Upper lobe of left lung (tissue), 6 donors: Measurements from ENCODE around the gene UTF1. TPM values are rescaled to one million over a fixed set of nuclear protein-coding genes. Genes with fewer than 3 reads are reported as not detected.

Experiments used
- ATAC-seq, 2 donors: fragments of 200-7000 bp; cut with Tn5 transposase; one replicate each; pipeline ENCODE4 v1.9.1; 2022; ENCODE audit warnings: mild to moderate bottlenecking in 2 of 2, moderate library complexity in 2 of 2; ENCODE audit not compliant: low FRiP score in 2 of 2
- DNase-seq, 2 donors: peaks; one replicate each; pipeline ENCODE4 v3.0.0-alpha.2; 2019 to 2020
- H3K27ac ChIP-seq, 4 donors: fragments of 200-600 bp; sonication (generic); one replicate each; pipeline ENCODE4 v1.5.1; 2016 to 2019
- H3K27me3 ChIP-seq, 4 donors: fragments of 200-600 bp; sonication (generic); one replicate each; pipeline ENCODE4 v1.5.1; 2017 to 2019
- H3K36me3 ChIP-seq, 4 donors: fragments of 200-600 bp; sonication (generic); one replicate each; pipeline ENCODE4 v1.5.1; 2016 to 2019
- H3K4me1 ChIP-seq, 4 donors: fragments of 200-600 bp; sonication (generic); one replicate each; pipeline ENCODE4 v1.5.1; 2018 to 2019
- H3K4me3 ChIP-seq, 4 donors: fragments of 200-600 bp; sonication (generic); one replicate each; pipeline ENCODE4 v1.5.1; 2017 to 2019; ENCODE audit warnings: mild to moderate bottlenecking in 2 of 4, moderate library complexity in 1 of 4
- H3K9me3 ChIP-seq, 4 donors: fragments of 200-600 bp; sonication (generic); one replicate each; pipeline ENCODE4 v1.5.1; 2018 to 2019
- EP300 ChIP-seq, 4 donors: sonication (generic); formaldehyde crosslinking; IDR thresholded peaks; one replicate each; pipeline ENCODE4 v1.5.1; 2017; ENCODE audit warnings: antibody characterized with exemption in 4 of 4, control low read depth in 2 of 4
- POLR2A ChIP-seq, 4 donors: fragments of 450-650 bp; IDR thresholded peaks; one replicate each; pipeline ENCODE4 v1.5.1; 2016 to 2017; ENCODE audit warnings: antibody characterized with exemption in 4 of 4, mild to moderate bottlenecking in 2 of 4
- POLR2AphosphoS5 ChIP-seq, 2 donors: sonication (generic); formaldehyde crosslinking; IDR thresholded peaks; one replicate each; pipeline ENCODE4 v1.5.1; 2017; ENCODE audit warnings: antibody characterized with exemption in 2 of 2
- WGBS, 2 donors: methylation state at CpG; one replicate each; pipeline ENCODE4 v1.1.5; 2017 to 2018; 5-methylcytosine and 5-hydroxymethylcytosine counted together
- total RNA-seq, 6 donors: library from RNA; depleted of rRNA in 4 of 6; stranded (reverse); fragments of >200 nt in 4 of 6; gene quantifications; one replicate each; pipeline versions ENCODE4 v1.1.0 to v1.2.1, GENCODE V29; 2016 to 2021
- TF ChIP-seq, protein P1 (sequence below), 6 experiments: fragments of 450-650 bp in 4 of 6; fragments of 200-600 bp in 2 of 6; sonication (generic) in 2 of 6; IDR thresholded peaks; one replicate each; pipeline ENCODE4 v1.5.1; 2016 to 2019; ENCODE audit warnings: antibody characterized with exemption in 6 of 6
- donor health status: DM: no; HTN: no; CAD: no; lungs with moderate emphysema.
- donor health status: DM: no; HTN: yes; CAD: no; lungs with severe emphysema.

The UTF1 gene
- total RNA-seq, 6 donors from 2014 or later, result 0.26 to 0.37 TPM; not detected in 4

DNA sequence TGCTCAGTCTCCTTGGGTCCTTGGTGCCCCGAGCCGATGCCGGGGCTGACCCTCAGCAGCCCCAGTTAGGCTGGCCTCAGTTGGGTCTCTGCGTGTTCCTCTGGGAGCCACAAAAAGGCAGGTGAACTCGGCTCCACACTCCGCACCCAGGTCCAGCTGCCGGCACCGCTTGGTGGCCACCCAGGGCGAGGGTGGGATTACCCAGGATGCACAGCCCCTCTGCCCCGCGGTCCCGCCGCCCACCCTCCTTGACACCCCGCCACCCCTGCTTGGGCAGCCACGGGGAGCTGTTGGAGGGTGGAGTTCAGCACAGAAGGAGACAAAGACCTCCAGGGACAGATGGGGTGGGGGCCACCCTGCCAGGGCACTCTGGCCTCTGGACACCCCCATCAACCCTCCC is 25.3 kb downstream of the UTF1 start:
- ATAC-seq, result no peak
- 97% methylated on average over 15 of the region's 15 CpGs; no CpG with 5 or more reads in 1 of the 2 donors for WGBS, 2 donors
- DNase-seq, result peak in 1 of 2 donors; percentile 81
- H3K27me3 ChIP-seq, result no peaks in the 10 kb centered on the region
- no peaks in the 10 kb centered on the region for H3K36me3 ChIP-seq
- TF ChIP-seq POLR2AphosphoS5 (IDR thresholded peaks at IDR 0.05), result no peak
- TF ChIP-seq, protein P1, sequence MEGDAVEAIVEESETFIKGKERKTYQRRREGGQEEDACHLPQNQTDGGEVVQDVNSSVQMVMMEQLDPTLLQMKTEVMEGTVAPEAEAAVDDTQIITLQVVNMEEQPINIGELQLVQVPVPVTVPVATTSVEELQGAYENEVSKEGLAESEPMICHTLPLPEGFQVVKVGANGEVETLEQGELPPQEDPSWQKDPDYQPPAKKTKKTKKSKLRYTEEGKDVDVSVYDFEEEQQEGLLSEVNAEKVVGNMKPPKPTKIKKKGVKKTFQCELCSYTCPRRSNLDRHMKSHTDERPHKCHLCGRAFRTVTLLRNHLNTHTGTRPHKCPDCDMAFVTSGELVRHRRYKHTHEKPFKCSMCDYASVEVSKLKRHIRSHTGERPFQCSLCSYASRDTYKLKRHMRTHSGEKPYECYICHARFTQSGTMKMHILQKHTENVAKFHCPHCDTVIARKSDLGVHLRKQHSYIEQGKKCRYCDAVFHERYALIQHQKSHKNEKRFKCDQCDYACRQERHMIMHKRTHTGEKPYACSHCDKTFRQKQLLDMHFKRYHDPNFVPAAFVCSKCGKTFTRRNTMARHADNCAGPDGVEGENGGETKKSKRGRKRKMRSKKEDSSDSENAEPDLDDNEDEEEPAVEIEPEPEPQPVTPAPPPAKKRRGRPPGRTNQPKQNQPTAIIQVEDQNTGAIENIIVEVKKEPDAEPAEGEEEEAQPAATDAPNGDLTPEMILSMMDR (IDR thresholded peaks at IDR 0.05), result no peak
- no peak overlapping the region for H3K4me3 ChIP-seq
- H3K4me1 ChIP-seq, result peaks cover 32 to 34% (median 34%) of the 10 kb centered on the region in 4 donors
- no peak overlapping the region for H3K27ac ChIP-seq
- no peaks in the 10 kb centered on the region for H3K9me3 ChIP-seq

DNA sequence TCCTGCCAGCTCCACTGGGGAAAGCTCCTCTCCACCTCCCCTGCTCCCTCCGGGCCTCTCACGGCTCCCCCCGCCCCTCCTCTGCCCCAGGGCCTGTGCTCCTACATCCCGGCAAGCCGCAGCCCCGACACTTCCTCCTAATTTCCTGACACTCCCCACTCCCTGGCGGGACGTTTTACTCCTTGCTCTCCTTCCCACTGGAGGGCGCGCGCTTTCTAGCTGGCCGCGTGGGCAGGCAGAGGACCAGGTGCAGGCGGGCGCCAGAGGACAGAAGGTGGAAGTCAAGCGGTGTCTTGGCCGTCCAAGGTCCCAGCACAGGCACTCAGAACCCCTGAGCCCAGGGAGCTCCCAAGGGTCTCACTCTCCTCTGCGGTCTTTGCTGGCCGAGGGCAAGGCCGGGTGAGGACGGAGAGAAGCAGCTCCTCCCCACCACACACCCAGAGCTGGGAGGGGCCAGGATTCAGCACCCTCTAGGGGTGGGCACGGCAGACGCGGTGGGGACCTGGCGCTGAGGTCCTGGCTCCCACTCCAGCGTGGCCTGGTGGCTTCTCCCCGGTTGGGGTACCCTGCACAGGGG is 27.6 kb downstream of the UTF1 start:
- peak; percentile 87 to 93 for DNase-seq
- H3K9me3 ChIP-seq, result no peaks in the 10 kb centered on the region
- ATAC-seq, result peak; percentile 25 to 31
- H3K27ac ChIP-seq, result peak overlapping the region; percentile 79 to 93 (median 82)
- peaks cover 47 to 51% (median 50%) of the 10 kb centered on the region in 4 donors for H3K4me1 ChIP-seq
- no peaks in the 10 kb centered on the region for H3K27me3 ChIP-seq
- peak overlapping the region in 3 of 4 donors; percentile 4 to 29 (median 23) for H3K4me3 ChIP-seq
- 4 to 10% methylated on average over 19 to 25 of the region's 27 CpGs for WGBS, 2 donors
- peak; percentile 48 to 51 for TF ChIP-seq POLR2AphosphoS5 (IDR thresholded peaks at IDR 0.05)
- TF ChIP-seq EP300 (IDR thresholded peaks at IDR 0.05), result no peak
- TF ChIP-seq, protein P1 (IDR thresholded peaks at IDR 0.05), result peak; percentile 15 to 57 (median 49)
- peak in 1 of 4 donors; percentile 65 for TF ChIP-seq POLR2A (IDR thresholded peaks at IDR 0.05)
- H3K36me3 ChIP-seq, result no peaks in the 10 kb centered on the region

DNA sequence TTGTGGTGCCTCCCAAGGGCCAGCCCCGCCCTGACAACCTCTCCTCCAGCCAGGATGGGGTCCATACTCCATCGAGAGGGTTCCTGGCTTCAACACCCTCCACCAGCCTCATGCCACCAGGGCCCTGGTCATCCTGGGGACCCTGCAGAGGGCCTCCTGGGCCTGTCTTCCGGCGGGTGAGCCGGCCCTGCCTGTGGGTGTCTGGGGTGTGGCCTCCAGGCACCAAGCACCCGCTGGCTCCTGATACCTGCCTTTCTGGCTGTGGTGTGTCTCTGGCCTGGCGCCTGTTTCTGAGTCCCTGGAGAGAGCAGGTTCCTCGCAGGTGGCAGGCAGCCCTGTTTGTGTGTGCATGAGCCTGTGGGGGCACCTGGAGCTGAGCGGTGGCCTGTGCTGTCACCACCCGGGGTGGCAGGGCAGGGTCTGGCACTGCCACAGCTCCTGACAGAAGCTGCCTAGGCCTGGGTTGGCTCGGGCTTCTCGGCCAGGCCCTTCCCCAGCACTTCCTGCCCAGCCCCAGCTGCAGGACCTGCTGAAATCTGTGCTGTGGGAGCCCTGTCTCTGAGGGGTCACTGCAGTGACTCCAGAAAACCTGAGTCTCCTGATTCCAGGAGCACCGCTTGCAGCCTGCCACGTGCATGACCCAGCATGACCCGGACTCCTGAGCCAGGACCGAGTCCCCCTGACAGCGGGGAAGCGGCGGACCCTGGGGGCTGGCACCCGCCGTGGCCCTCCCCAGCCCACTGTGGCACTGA is 28.2 kb downstream of the UTF1 start:
- 40 to 45% methylated on average over 1 to 18 of the region's 21 CpGs for WGBS, 2 donors
- H3K36me3 ChIP-seq, result no peaks in the 10 kb centered on the region
- DNase-seq (peak; percentile 86 to 89), ATAC-seq (peak; percentile 11 to 42)
- TF ChIP-seq POLR2A (IDR thresholded peaks at IDR 0.05), result no peak
- no peak for TF ChIP-seq EP300 (IDR thresholded peaks at IDR 0.05)
- no peak for TF ChIP-seq POLR2AphosphoS5 (IDR thresholded peaks at IDR 0.05)
- TF ChIP-seq, protein P1 (IDR thresholded peaks at IDR 0.05), result no peak
- no peaks in the 10 kb centered on the region for H3K9me3 ChIP-seq
- H3K4me3 ChIP-seq, result peak overlapping the region in 2 of 4 donors; percentile 4 to 29
- H3K27ac ChIP-seq, result peak overlapping the region; percentile 79 to 93 (median 82)
- peaks cover 48 to 56% (median 53%) of the 10 kb centered on the region in 4 donors for H3K4me1 ChIP-seq
- no peaks in the 10 kb centered on the region for H3K27me3 ChIP-seq

DNA sequence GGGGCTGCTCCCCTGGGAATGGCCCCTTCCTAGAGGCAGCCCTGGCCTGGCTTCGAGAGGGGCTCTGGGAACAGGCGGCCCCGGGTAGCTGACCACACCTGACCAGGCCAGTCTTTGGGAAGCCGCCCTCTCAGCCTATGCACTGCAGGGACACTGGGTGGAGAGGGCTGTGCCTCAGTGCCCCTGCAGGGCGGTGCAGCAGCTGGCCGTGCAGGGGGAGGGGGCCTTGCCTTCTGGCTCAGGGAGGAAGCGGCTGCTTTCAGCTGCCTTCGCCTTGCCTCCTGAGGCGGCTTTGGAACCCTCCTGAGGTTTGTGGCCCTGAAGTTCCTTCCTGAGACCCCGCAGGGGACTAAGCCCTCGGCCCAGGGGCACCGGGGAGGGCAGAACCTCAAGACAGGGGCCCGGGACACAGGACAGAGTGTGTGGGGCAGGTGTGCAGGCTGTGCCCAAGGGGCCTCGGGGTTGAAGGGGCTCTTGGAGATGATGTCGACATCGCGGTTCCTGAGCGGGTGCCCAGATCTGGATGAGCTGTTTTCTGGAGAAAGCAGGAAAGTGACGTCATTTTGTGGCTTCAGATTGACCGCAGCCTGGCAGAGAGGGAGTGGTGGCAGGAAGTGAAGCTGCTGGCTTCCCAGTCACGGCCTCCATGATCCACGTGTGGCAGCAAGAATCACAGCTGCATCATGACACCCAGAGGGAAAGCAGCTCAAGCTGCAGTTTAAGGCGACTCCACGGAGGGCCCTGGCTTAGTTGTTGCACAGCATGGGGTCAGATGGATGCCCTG is 29.0 kb downstream of the UTF1 start:
- 25 to 40% methylated on average over 16 to 20 of the region's 24 CpGs for WGBS, 2 donors
- Histone ChIP-seq H3K4me3 (no peak overlapping the region), H3K36me3 (no peaks in the 10 kb centered on the region), H3K9me3 (no peaks in the 10 kb centered on the region), H3K27ac (peak overlapping the region; percentile 79 to 93 (median 82)), H3K27me3 (no peaks in the 10 kb centered on the region), H3K4me1 (peaks cover 48 to 56% (median 53%) of the 10 kb centered on the region in 4 donors)
- DNase-seq (peak; percentile 84 to 96), ATAC-seq (peak; percentile 75 to 76)
- TF ChIP-seq POLR2A (IDR thresholded peaks at IDR 0.05), result peak in 1 of 4 donors; percentile 74
- TF ChIP-seq, protein P1 (IDR thresholded peaks at IDR 0.05), result peak in 1 of 6 experiments; percentile 4
- peak; percentile 89 to 94 for TF ChIP-seq POLR2AphosphoS5 (IDR thresholded peaks at IDR 0.05)
- TF ChIP-seq EP300 (IDR thresholded peaks at IDR 0.05), result peak; percentile 16 to 92 (median 67)
